ENCODE measurements around the gene MYO15A. TPM values are rescaled to one million over a fixed set of nuclear protein-coding genes. Genes with fewer than 3 reads are reported as not detected.

Gene MYO15A
- polyA plus RNA-seq, 3 donors: 0.31 to 4.4 (median 0.56) TPM

DNA sequence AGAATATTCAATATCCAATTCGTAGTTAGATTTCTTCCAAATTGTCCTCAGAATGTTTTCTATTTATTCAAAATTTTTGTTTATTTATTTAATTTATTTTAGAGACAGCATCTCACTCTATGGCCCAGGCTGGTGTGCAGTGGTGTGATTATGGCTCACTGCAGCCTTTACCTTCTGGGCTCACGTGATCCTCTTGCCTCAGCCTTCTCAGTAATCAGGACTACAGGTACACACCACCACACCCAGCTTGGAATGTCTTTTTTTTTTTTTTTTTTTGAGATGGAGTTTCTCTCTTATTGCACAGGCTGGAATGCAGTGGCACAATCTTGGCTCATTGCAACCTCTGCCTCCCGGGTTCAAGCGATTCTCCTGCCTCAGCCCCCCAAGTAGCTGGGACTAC is 24.3 kb upstream of the MYO15A start:
- DNase-seq: no peak
- Histone ChIP-seq H3K4me1 (ENCODE audit: control insufficient read depth in 1 of 2, insufficient read depth in 2 of 2, low read length in 2 of 2) (peaks cover 11 to 19% of the 10 kb centered on the region in 2 donors), H3K9ac (ENCODE audit: insufficient read depth, low read length, poor library complexity, severe bottlenecking) (no peak overlapping the region), H3K4me3 (replicated peaks in 1 of 3; ENCODE audit: low read depth in 2 of 3, low read length in 3 of 3) (no peak overlapping the region), H3K27ac (ENCODE audit: low read depth in 1 of 2, low read length in 2 of 2) (no peak overlapping the region), H3K9me3 (replicated peaks in 1 of 2; ENCODE audit: control insufficient read depth in 1 of 2, insufficient read depth in 1 of 2, low read length in 2 of 2) (no peaks in the 10 kb centered on the region), H2AFZ (ENCODE audit: insufficient read depth, low read depth, low read length, poor library complexity, severe bottlenecking) (no peak overlapping the region), H3K4me2 (replicated peaks; ENCODE audit: extremely low read depth, low read length, poor library complexity, severe bottlenecking) (no peak overlapping the region), H3K36me3 (replicated peaks in 1 of 2; ENCODE audit: control insufficient read depth in 1 of 2, insufficient read depth in 2 of 2, low read length in 2 of 2) (no peaks in the 10 kb centered on the region), H3K27me3 (ENCODE audit: control insufficient read depth in 2 of 2, insufficient read depth in 2 of 2, low read length in 2 of 2) (no peaks in the 10 kb centered on the region), H3K79me2 (ENCODE audit: insufficient read depth, low read length) (peaks cover 21% of the 10 kb centered on the region), H4K20me1 (ENCODE audit: insufficient read depth, low read length) (no peaks in the 10 kb centered on the region)
- Mint-ChIP-seq H3K4me3 (no peak overlapping the region), H3K4me1 (peaks cover 20% of the 10 kb centered on the region), H3K27me3 (ENCODE audit: low read depth in 3 of 3) (peaks cover 4 to 7% (median 5%) of the 10 kb centered on the region in 3 donors), H3K36me3 (no peaks in the 10 kb centered on the region), H3K9me3 (peaks cover 0 to 3% (median 0%) of the 10 kb centered on the region in 7 donors), H3K27ac (no peak overlapping the region)
- TF ChIP-seq, protein P1, sequence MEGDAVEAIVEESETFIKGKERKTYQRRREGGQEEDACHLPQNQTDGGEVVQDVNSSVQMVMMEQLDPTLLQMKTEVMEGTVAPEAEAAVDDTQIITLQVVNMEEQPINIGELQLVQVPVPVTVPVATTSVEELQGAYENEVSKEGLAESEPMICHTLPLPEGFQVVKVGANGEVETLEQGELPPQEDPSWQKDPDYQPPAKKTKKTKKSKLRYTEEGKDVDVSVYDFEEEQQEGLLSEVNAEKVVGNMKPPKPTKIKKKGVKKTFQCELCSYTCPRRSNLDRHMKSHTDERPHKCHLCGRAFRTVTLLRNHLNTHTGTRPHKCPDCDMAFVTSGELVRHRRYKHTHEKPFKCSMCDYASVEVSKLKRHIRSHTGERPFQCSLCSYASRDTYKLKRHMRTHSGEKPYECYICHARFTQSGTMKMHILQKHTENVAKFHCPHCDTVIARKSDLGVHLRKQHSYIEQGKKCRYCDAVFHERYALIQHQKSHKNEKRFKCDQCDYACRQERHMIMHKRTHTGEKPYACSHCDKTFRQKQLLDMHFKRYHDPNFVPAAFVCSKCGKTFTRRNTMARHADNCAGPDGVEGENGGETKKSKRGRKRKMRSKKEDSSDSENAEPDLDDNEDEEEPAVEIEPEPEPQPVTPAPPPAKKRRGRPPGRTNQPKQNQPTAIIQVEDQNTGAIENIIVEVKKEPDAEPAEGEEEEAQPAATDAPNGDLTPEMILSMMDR (IDR thresholded peaks at IDR 0.05): no peak
- WGBS (ENCODE audit: insufficient coverage): no CpG with 5 or more reads among the region's 4 CpGs
- intact Hi-C loops (cut with micrococcal nuclease): no loop called here

DNA sequence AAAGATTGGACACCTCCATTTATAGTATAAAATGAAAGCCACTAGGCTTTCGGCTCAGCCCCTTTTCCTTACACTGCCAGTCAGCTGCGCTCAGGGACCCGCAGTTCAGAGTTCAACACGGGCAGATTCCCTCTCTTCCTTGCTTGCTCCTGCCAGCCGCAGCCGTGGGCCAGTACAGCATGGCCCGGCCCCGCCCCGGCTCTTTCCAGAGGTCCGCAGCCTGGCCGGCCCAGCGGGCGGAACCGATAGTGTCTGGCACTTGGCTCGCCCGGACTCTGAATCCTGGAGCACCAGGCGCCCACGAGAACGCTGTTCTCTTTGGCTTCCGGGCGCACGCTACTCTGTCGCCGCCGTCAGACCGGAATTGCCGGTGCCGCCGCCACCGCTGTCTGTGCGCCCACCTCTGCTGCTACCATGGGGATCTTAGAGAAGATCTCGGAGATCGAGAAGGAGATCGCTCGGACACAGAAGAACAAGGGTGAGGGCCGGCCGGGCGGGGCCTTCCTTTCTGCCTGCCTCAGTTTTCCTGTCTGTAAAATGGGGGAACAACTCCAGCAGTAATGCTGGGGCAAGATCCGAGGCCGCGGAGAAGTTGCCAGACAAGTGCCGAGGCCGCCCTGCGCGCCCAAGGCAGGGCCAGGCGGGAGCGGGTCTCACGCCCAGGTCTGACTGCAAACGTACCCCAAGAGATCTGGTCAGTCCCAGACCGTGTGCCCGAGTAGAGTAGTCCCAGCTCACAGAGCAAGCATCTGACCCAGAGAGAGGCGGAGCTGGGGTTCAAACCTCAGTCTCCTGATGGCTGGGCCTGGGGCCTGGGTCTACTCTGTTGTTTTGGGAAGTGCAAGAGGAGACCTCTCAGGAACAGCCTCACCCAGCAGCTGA is 20.7 kb upstream of the MYO15A start, which contains the start of gene DRG2:
Gene DRG2, plus strand, starts transcription at position 339 of the 882 bp plus-strand sequence. Its CDS starts 76 bp downstream, at position 415.
- DNase-seq: peak; percentile 87 to 88 (median 88)
- Mint-ChIP-seq H3K9me3 (peaks cover 0 to 3% (median 0%) of the 10 kb centered on the region in 7 donors), H3K4me3 (peak within 1 kb of the TSS; percentile 98 to 99), H3K27me3 (ENCODE audit: low read depth in 3 of 3) (peaks cover 0 to 3% (median 0%) of the 10 kb centered on the region in 3 donors), H3K27ac (peak within 1 kb of the TSS; percentile 93 to 99 (median 97)), H3K36me3 (peaks cover 6 to 12% of the 10 kb centered on the region in 2 donors), H3K4me1 (peaks cover 28% of the 10 kb centered on the region)
- no peaks in the 10 kb centered on the region for H3K27me3 ChIP-seq (ENCODE audit: control insufficient read depth in 2 of 2, insufficient read depth in 2 of 2, low read length in 2 of 2)
- peak within 1 kb of the TSS; percentile 90 for H2AFZ ChIP-seq (ENCODE audit: insufficient read depth, low read depth, low read length, poor library complexity, severe bottlenecking)
- peaks cover 3 to 20% of the 10 kb centered on the region in 2 donors for H3K36me3 ChIP-seq (replicated peaks in 1 of 2; ENCODE audit: control insufficient read depth in 1 of 2, insufficient read depth in 2 of 2, low read length in 2 of 2)
- H3K4me3 ChIP-seq (replicated peaks in 1 of 3; ENCODE audit: low read depth in 2 of 3, low read length in 3 of 3): peak within 1 kb of the TSS; percentile 61 to 90 (median 88)
- 2% methylated on average over 52 of the region's 52 CpGs for WGBS (ENCODE audit: insufficient coverage)
- peaks cover 26% of the 10 kb centered on the region for H3K79me2 ChIP-seq (ENCODE audit: insufficient read depth, low read length)
- H3K9me3 ChIP-seq (replicated peaks in 1 of 2; ENCODE audit: control insufficient read depth in 1 of 2, insufficient read depth in 1 of 2, low read length in 2 of 2): no peaks in the 10 kb centered on the region
- H3K4me1 ChIP-seq (ENCODE audit: control insufficient read depth in 1 of 2, insufficient read depth in 2 of 2, low read length in 2 of 2): peaks cover 11 to 19% of the 10 kb centered on the region in 2 donors
- intact Hi-C loops (cut with micrococcal nuclease): no loop called here
- TF ChIP-seq, protein P1 (IDR thresholded peaks at IDR 0.05): no peak
- H3K4me2 ChIP-seq (replicated peaks; ENCODE audit: extremely low read depth, low read length, poor library complexity, severe bottlenecking): peak within 1 kb of the TSS; percentile 87
- H3K27ac ChIP-seq (ENCODE audit: low read depth in 1 of 2, low read length in 2 of 2): peak within 1 kb of the TSS; percentile 61 to 92
- H4K20me1 ChIP-seq (ENCODE audit: insufficient read depth, low read length): peaks cover 4% of the 10 kb centered on the region
- H3K9ac ChIP-seq (ENCODE audit: insufficient read depth, low read length, poor library complexity, severe bottlenecking): peak within 1 kb of the TSS; percentile 86

All from CD14-positive monocyte (primary cell).